Hematopoietic multipotent progenitor cell treated with erythropoietin and hydrocortisone succinate and interleukin-3 and kit ligand, for 8 days (in vitro differentiated cells): ENCODE results near the gene ZNF335.

Experiments used
- DNase-seq: peaks from one replicate; pipeline ENCODE4 v3.0.0-alpha.2; 2015

ZNF335 gene

GRCh38 chr20:45951925-45952834, 19.8 kb downstream of the ZNF335 start:
- no peak for DNase-seq

DNA sequence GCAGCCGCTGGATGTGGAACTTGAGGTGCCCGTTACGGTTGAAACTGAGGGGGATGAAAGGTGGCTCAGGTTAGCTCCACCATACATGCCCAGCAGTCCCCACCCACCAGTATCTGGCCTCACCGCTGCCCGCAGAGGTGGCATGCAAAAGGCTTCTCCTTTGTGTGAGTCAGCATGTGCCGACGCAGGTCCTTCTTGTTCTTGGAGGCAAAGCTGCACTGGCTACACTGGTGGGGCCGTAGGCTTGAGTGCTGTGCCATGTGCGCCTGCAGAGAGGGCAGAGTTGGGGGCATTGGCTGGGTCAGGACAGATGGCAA, 21.7 kb downstream of the ZNF335 start:
- no peak for DNase-seq

- no peak for DNase-seq
Observed at GRCh38 chr20:45949542-45950329, 22.3 kb downstream of the ZNF335 start.

DNA sequence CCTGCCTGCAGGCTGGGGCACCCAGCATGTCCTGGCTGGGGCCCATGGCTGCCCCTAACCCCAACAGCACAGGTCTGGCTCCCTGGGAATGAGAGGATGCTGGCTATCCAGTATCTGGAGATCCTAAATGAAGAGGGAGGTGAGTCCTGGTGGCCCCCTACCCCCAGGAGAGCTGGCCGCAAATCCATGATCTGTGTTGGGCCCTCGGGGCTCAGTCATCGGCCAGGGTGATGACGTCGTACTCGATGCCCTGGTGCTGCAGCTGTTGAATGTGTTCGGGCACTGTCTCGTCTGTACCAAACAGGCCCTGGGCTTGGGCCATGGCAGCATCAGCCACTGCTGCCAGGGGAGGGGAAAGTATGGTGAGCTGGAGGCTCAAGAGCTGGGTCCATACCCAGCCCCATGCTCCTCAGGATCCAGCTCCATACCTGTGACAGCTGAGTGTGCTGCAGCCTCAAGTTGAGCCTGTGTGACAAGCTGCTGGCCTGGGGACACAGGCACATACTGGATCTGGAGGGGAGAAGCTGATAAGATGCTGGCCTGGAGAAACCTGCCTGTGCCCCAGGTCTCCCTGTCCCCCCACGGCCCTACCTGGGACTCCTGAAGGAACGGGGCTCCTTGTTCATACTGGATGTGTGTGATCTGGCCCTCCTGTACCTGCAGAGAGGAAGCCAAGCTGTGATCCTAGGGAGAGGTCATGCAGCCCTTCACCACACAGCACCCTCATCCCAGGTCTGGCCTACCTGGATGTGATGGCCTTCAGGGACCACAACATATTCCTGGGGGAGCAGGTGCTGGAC, 23.1 kb downstream of the ZNF335 start:
- DNase-seq: no peak

DNA sequence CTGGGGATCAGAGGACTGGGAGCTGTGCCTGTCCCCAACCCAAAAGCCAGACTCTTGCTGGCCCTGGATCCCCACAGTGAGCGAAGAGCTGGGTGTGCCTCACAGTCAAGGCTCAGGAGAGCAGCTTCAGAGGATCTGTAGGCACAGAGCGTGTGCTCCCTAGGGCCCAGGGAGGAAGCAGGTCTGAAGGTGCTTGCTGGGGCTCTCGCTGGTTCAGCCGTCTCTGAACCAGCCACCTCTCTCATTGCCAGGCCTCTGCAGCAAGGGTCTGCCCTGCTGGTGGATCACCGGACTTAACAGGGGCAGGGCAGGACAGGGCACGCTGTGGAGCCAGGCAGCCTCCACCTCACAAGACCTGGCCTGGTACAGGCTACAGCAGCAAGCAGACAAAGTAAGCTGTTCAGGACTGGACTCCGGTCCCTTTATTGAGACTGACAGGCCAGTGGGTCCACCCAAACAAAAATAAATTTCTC, 23.7 kb downstream of the ZNF335 start:
- no peak for DNase-seq

DNA sequence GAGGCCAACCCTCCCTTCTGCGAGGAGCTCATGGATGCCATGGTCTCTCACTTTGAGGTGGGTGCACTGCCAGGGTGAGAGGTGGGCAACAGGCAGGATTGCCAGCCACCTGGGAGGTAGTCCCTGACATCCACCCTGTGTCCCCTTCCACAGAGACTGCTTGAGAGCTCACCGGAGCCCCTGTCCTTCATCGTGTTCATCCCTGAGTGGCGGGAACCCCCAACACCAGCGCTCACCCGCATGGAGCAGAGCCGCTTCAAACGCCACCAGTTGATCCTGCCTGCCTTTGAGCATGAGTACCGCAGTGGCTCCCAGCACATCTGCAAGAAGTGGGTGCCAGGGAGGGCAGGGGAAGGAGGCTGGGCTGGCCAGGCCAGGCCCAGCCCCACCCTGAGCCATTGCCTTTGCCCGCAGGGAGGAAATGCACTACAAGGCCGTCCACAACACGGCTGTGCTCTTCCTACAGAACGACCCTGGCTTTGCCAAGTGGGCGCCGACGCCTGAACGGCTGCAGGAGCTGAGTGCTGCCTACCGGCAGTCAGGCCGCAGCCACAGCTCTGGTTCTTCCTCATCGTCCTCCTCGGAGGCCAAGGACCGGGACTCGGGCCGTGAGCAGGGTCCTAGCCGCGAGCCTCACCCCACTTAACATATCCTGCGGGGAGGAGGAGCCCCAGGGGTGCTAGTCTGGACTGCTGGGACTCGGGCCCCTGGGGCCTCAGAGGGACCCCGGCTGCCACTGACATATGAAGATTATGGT, 24.7 kb downstream of the ZNF335 start:
- no peak for DNase-seq

- peak; percentile 68 for DNase-seq
Observed at GRCh38 chr20:45946149-45946970, 25.6 kb downstream of the ZNF335 start.

DNA sequence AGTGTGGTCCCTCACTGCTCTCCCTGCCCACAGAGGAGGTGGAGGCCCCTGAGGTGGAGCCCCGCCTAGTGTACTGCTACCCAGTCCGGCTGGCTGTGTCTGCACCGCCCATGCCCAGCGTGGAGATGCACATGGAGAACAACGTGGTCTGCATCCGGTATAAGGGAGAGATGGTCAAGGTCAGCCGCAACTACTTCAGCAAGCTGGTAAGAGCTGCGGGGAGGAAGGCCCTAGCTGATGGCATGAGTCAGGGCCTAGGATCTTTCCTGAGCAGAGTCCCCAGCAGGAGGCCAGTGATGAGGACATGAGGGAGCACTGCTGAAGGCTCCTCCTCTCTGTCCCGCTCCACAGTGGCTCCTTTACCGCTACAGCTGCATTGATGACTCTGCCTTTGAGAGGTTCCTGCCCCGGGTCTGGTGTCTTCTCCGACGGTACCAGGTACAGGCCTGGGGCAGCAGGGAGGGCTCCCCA, 26.3 kb downstream of the ZNF335 start:
- no peak for DNase-seq

DNA sequence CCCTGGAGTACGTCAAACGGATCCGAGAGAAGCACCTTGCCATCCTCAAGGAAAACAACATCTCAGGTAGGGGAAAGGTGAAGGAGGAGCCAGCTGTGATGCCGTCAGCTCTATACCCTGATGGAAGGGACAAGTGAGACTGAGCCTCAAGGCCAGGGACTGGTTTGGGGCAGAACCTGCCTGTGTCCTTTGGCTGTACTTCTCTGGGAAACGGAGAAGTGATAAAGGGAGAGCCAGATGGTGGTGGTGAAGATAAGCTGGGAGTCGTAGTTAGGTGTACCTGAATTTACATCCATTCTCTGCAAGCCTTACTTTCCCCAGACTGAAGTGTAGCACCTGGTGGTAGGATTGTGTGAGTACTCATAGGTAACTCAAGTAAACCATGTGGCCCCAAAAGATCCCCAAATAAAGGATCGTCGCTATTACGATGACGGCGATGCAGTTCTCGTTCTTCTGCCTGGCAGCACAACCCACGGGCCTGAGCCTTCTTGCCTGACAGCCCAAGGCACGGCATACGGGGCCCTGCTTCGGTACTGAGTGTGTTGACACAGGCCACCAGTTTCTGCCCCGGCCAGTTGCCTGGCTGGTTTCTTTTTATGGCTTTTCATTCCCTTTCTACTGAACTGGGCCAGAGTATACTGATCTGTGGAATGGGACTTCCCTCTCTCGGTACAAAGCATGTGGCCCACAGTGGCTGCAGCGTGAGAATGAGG, 26.9 kb downstream of the ZNF335 start:
- no peak for DNase-seq

- no peak for DNase-seq
Observed at GRCh38 chr20:45944151-45944964, 27.6 kb downstream of the ZNF335 start.

DNA sequence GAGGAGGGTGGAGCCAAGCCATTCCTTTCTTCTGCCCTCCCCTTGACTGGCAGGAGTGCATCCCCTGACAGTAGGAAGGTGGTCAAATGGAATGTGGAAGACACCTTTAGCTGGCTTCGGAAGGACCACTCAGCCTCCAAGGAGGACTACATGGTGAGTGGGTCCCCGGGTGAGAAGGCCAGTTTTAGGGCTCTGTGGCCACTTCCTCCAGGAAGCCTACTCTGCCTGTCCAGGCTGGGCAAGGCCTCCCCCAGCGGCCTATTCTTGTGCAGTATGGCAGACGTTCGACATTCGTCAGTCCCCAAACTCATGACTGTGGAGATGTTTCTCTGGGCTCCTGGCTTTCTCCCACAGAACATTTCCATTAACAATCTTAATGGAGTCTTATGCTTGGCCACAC, 28.4 kb downstream of the ZNF335 start:
- DNase-seq: no peak

GRCh38 chr20:45940469-45940868, 31.5 kb downstream of the ZNF335 start:
- no peak for DNase-seq

DNA sequence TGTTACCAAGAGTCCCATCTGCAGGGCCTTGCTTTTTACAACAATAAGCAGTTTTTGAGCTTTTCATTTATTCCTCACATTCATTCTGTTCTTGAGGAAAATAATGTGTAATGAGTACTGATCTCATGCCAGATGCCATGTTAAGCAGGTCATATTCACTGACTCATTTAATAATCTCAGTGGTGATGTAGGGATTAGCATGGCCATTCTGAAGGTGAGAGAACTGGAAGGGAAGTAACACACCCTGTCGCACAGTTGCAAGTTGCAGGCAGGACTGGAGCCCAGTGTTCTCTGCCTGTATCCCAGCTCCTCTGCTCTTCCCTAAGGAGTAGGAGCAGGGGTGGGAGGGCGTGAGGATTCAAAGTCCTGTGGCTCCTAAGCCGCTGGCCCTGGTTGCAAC, 31.9 kb downstream of the ZNF335 start:
- no peak for DNase-seq

DNA sequence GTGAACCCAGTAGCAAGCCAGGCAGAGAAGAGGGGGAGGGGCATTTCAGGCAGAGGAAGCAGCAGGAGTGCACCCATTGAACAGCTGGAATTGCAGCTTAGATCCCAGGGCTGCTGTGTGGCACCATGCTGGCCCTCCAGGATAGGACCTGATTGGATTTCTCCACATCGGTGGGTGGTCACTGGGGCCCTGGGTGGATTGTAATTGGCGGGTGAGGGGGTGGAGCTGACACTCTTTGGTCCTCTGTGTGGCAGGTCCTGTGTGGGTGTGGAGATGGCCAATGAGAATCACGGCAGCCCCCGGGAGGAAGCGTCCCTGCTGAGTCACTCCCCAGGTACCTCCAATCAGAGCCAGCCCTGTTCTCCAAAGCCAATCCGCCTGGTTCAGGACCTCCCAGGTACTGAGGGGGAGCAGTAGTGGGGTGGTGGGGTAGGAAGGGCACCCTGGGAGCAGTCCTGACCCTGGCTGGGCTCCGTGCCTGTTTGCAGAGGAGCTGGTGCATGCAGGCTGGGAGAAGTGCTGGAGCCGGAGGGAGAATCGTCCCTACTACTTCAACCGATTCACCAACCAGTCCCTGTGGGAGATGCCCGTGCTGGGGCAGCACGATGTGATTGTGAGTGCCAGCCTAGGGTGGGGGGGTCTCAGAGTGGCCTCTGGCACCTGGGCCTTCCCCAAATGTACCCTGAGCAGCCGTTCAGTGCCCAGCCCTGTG, 33.1 kb downstream of the ZNF335 start:
- DNase-seq: no peak

GRCh38 chr20:45937765-45938164, 34.2 kb downstream of the ZNF335 start:
- no peak for DNase-seq

GRCh38 chr20:45935416-45936046, 36.5 kb downstream of the ZNF335 start:
- no peak for DNase-seq

- DNase-seq: peak; percentile 98
Observed at GRCh38 chr20:45934586-45935415, 37.2 kb downstream of the ZNF335 start, which contains the start of gene PCIF1. Gene PCIF1 (plus strand): TSS chr20:45934683. CDS start chr20:45939000, 4,317 bp downstream.
